ENCODE data around the gene DEDD.

DNA sequence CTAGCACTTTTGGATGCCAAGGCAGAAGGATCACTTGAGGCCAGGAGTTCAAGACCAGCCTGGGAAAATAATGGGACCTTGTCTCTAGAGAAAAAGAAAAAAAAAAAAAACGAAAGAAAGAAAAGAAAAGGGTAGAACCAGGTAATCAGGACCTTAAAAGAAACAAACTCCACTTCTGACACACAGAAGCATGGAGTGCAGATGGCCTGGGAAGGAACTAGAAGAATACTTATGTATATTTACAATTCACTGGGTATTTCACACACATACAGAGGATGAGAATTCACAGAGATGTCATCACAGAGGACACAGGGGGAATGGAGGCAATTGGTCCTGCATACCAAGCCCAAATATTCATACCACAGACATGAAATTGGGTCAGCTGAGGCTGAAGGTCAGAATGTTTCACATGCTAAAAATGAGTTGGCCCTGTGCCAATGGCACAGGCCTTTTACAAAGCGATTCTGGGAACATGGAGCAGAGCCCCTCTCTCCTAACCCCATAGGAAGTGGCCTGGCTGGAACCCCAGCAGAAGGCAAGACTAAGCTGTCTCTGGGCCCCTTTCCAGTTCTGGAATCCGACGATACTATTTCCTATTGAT is 40.4 kb upstream of the DEDD start:
- TF ChIP-seq, protein P1, sequence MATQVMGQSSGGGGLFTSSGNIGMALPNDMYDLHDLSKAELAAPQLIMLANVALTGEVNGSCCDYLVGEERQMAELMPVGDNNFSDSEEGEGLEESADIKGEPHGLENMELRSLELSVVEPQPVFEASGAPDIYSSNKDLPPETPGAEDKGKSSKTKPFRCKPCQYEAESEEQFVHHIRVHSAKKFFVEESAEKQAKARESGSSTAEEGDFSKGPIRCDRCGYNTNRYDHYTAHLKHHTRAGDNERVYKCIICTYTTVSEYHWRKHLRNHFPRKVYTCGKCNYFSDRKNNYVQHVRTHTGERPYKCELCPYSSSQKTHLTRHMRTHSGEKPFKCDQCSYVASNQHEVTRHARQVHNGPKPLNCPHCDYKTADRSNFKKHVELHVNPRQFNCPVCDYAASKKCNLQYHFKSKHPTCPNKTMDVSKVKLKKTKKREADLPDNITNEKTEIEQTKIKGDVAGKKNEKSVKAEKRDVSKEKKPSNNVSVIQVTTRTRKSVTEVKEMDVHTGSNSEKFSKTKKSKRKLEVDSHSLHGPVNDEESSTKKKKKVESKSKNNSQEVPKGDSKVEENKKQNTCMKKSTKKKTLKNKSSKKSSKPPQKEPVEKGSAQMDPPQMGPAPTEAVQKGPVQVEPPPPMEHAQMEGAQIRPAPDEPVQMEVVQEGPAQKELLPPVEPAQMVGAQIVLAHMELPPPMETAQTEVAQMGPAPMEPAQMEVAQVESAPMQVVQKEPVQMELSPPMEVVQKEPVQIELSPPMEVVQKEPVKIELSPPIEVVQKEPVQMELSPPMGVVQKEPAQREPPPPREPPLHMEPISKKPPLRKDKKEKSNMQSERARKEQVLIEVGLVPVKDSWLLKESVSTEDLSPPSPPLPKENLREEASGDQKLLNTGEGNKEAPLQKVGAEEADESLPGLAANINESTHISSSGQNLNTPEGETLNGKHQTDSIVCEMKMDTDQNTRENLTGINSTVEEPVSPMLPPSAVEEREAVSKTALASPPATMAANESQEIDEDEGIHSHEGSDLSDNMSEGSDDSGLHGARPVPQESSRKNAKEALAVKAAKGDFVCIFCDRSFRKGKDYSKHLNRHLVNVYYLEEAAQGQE (IDR thresholded peaks at IDR 0.05; ENCODE audit: insufficient read depth in 1 of 2, low read depth in 2 of 2, low read length in 2 of 2) = no peak
- TF ChIP-seq POLR2AphosphoS5 (IDR thresholded peaks at IDR 0.05; ENCODE audit: low read depth, low read length) = no peak

Measured in PFSK-1 (cell line).